Fibroblast of mammary gland (primary cell): ENCODE results near the gene UBR3.

Experiments
- DNase-seq: peaks from one replicate; pipeline ENCODE4 v3.0.0-alpha.2; 2010; ENCODE audit warnings: low read depth
- H3K4me3 ChIP-seq: 2 replicates; pipeline ENCODE4 v1.5.1; 2011; ENCODE audit warnings: low read depth, mild to moderate bottlenecking, low read length, moderate library complexity; ENCODE audit not compliant: control insufficient read depth
- CTCF ChIP-seq: conservative IDR thresholded peaks from 2 replicates; pipeline ENCODE4 v1.5.1; 2011; ENCODE audit warnings: low read depth, low read length, inconsistent platforms; ENCODE audit not compliant: control insufficient read depth, insufficient read depth

UBR3 gene

GRCh38 chr2:170092436-170093060 is 265.3 kb downstream of the UBR3 start:
- TF ChIP-seq CTCF: no peak
- no peak for DNase-seq

GRCh38 chr2:170095380-170095779 is 268.1 kb downstream of the UBR3 start:
- H3K4me3 ChIP-seq: no peak overlapping the region
- DNase-seq: no peak
- no peak for TF ChIP-seq CTCF

More at GRCh38 chr2:170092436-170093060, 265.3 kb downstream of the UBR3 start:
- no peak overlapping the region for H3K4me3 ChIP-seq

- no peak for TF ChIP-seq CTCF
- no peak overlapping the region for H3K4me3 ChIP-seq
- no peak for DNase-seq
These were observed 271.5 kb downstream of the UBR3 start for GRCh38 chr2:170098626-170099312.

GRCh38 chr2:170101789-170102188 is 274.5 kb downstream of the UBR3 start:
- H3K4me3 ChIP-seq: no peak overlapping the region
- no peak for DNase-seq
- no peak for TF ChIP-seq CTCF

- TF ChIP-seq CTCF: no peak
- no peak for DNase-seq
- H3K4me3 ChIP-seq: no peak overlapping the region
These were observed 279.0 kb downstream of the UBR3 start for GRCh38 chr2:170106102-170106840.

- no peak for DNase-seq
- TF ChIP-seq CTCF: no peak
- H3K4me3 ChIP-seq: no peak overlapping the region
These were observed 286.1 kb downstream of the UBR3 start for GRCh38 chr2:170113168-170113894.
